HG02798 (cell line): ENCODE data around the gene TNRC6C.
A peak's percentile ranks its signal among the peaks of the same experiment; 100 is the strongest.

Experiments
- ATAC-seq: cut with Tn5 transposase; IDR thresholded peaks from one replicate; pipeline ENCODE4 v1.9.1; 2021; ENCODE audit warnings: mild to moderate bottlenecking; ENCODE audit not compliant: unreplicated experiment, poor library complexity

Gene TNRC6C

DNA sequence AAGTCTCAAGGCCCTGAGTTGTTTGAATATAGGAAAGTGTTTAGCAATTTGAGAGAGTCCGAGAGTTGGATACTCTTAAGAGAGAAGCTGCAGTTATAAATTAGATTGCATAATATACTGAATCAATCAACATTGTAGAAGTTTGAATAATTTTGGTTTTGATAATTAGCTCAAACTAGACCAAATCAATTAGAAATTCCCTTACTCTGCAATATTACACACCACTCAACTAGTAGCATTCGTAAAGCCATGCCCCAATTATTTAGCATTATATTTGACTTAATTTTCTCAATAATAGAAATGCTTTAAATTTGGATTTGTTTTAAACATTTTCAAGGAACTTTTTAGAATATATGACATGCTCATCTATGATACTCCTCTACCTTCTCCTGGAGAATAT lies 49.1 kb downstream of the TNRC6C start:
- no peak for ATAC-seq

DNA sequence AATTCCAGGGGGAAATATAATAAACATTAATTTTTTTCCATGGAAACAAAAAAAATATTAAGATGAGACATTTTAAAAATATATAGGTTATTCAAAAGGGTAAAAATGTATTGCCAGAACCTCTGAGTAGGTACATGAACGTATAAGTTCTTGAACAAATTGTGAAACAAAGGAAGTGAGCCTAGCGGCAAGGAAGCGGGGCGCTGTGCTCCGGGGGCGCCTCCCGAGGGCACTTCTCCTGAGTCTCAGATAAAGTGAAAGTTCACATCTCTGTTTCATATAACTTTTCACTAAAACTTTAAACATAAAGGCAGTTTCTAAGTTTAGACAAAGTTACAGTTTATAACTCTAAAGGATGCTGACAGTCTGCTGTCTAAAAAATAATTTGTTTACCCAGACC lies 52.3 kb downstream of the TNRC6C start:
- no peak for ATAC-seq

DNA sequence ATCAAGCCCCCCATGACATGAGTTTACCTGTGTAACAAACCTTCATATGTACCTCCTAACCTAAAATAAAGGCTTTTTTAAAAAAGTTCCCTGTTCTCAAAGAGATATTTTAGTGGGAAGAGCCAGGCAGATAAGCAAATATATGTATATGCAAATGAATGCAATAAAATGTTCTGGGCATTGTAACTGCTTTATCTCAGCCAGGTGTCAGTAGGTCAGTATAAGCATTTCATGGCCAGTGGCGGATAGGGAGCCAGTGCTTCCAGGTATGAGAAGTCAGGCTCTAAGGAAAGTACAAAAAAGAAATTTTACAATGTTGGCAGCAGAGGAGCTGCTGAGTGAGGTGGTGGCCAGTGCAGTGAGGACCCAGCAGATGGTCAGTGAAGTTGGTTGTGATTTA lies 53.9 kb downstream of the TNRC6C start:
- no peak for ATAC-seq

DNA sequence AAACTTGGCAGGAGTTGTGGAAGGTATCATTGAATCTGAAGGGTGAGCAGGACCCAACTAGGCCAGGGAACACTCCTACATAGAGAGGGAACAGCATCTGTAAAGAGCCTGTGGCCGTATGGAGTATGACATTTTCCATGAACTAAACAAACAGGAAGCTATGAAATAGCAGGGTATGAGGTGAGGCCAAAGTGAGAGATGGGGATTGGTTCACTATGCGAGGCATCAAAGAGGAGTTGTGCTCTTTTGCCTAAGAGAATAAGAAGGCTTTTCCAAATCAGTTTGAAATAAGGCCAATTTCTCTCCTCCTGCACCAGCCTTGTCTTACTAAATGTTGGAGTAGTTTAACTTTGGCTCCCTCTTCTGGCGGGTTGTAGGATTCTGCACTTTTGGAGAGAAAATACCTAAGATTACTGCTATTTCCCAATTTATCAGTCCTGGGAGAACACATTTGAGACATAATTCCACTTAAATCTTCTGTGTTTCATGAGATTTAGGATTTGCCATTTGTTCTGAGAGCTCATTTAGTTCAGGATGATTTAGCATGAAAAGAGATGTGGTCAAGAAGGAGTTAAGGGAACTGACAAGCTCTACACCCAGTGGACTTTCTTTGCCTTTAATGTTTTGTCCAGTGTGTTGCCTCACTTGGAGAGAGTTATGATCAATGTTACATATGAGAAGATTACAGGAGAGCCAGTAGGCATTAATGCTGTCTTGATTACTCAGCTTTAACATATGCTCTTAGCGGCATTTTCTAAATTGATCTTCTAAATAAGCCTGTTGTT lies 55.4 kb downstream of the TNRC6C start:
- no peak for ATAC-seq

DNA sequence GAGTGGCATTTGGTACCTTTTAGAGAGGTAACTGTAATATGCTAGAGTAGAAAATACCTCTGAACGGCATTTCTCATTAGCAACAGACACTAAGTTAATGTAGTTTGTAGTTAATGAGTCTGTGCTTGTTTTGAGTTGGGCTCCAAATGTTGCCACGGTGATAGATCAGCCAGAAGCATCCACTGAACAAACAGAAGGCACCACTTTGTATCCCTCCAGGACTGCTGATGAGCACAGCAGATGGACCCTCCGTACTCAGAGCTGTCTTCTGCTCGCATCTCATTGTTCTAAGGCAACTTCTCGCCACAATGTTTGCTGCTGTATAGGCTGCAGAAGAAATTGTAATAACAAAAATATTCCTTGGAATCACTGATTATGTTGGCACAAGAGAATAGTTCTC lies 56.1 kb downstream of the TNRC6C start:
- ATAC-seq: no peak

DNA sequence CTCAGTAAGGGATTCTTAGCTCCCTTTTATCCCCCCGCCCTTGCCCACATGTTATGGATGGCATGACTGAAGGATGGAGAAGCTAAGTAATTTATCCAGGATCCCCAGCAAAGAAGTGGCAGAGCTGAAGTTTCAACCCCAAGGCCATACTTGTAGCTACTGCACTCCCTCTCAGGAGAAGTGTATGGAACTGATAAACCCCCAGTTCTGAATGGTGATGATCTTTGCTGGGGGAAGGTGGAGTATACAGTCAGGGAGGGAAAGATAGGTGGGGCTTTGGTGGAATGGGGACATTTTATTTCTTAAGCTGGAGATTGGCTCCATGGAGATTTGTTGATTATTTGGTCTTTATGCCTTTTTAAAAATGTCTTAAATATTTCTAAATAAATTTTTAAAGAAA lies 58.3 kb downstream of the TNRC6C start:
- no peak for ATAC-seq

DNA sequence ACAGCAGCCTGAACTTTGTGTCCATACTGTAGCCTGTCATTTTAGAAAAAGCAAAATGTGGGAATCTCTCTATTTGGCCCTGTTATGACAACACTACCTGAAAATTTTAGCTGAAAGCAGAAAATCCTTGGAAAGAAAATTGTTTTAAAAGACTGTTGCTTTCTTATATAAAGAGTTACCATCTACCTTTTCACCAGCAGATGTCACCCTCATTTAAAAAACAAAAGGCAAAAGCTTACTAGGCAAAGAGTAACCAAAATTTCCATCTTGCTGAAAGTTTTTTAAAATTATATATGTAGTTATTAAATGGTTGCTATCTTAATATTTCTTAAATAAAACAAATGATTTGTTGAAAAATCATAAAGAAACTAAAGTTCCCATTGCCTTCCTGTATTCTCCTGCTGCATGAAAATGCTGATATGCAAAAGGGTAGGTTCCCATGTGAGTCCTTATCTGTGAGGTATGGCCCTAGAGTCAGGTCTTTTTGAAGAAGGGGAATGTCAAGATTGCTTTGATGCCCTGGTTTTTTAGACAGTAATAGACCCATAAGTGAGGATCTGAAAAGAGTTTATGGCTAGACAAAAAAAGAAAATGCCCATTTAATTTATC lies 61.0 kb downstream of the TNRC6C start:
- no peak for ATAC-seq

DNA sequence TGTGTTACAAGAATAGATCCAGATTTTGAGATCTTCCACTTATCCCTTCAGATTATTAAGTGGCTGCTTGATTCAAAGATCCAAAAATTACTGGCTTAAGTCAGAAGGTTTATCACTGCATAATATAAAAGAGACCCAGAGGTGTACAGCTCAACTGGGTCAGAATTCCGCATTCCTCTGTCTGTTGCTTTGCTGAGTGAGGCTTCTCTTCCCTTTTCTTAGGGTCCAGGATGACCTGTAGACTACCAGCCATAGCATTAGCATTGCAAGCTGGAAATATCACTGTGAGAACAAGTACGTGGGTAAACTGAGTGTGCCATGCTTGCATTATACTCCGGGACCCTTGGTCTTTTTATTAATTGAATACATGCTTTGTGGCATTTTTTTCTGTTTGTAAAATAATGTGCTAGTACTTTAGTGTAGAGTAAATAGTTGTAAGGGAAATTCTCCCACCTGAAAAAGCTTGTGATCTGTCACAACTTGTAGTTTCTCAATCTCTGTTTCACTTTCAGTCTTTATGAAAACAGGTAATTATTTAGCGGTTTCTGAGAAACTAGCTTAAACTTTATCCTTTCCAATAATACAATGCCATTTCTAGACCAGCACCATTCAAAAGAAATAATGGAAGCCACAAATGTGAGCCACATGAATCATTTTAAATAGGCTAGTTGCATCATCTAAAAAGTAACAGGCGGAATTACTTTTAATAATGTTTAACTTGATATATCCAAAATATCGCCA lies 61.6 kb downstream of the TNRC6C start:
- peak; percentile 52 for ATAC-seq

DNA sequence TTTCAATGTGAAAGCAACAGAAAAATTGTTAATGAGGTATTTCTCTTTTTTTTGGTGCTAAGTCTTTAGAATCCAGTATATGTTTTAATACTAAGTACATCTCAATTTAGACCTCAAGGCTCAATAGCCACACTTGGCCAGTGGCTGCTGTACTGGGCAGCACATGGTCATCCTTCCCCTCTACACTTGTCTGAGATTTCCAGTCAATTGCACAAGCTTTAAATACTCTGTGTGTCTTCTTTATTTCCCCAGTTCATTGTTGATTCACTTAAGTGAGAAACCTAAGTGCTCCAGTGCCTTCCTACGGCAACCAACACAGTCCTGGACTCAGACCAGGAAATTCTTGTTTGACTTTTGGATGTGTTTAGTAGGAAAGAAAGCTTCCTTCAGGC lies 62.2 kb downstream of the TNRC6C start:
- no peak for ATAC-seq

DNA sequence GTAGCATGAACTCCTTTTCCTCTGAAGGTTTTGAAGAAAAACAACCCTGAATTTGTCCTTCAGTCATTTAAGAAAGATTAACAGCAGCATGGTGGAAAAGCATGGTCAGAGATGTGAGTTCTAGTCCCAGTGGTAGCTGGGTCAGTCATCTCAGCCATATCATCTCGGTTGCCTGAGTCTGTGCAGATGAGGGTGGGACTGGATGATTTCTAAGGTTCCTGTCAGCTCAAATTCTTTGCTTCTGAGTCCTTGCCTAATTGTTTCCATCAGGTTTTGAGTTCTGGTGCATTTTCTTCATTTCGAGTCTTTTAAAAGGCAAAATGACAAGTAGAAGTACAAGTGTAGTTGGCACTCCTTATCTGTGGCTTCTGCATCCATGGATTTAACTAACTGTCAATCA lies 63.9 kb downstream of the TNRC6C start:
- no peak for ATAC-seq

DNA sequence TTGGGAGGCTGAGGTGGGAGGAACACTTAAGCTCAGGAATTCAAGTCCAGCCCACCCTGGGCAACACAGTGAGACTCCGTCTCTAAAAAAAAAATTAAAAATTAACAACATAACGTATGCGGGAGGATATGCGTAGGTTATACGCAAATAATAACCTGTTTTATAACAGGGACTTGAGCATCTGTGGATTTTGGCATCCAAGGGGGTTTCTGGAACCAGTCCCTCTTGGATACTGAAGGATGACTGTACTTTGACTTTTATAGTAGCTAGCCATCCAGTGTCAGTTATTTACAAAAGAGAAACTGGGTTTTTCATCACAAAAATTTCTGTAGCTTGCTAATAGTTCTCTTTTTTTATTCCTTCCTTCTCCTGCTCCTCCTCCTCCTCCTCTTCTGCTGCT lies 64.5 kb downstream of the TNRC6C start:
- ATAC-seq: no peak

DNA sequence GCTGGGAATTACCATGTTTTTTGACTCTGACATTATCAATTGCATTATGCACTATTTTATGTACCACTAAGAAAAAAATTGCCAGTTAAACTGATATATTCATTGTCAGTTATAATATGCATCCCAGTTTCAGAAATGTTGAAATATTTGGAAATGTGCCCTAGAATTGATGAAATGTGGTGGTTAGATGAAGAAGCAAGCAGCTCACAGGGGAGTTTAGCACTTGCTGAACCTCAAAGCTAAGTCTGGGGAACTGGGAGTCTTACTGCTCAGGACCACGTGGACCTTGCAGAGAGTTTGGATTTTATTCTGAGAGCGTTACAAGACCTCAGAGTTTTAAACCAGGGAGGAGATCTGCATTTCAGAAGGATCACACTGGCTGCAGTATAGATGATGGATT lies 67.9 kb downstream of the TNRC6C start:
- ATAC-seq: no peak

DNA sequence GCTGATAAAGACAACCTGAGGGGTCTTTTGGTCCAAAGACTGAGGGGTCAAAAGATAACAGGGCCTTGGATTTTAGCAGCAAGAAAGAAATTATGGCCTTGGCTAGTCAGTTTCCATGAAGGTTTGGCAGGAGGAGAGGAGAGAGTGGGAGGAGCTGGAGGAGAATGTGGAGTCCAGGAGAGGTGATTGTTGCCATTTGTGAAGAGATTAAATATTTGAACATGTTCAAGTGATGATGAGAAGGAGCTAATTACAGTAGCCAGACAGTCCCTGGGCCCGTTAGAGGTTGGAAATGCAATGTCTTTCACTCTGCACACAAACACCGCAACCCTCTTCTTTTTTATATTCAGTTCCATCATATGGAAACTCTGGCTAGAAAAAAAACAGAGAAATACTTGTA lies 68.6 kb downstream of the TNRC6C start:
- no peak for ATAC-seq

DNA sequence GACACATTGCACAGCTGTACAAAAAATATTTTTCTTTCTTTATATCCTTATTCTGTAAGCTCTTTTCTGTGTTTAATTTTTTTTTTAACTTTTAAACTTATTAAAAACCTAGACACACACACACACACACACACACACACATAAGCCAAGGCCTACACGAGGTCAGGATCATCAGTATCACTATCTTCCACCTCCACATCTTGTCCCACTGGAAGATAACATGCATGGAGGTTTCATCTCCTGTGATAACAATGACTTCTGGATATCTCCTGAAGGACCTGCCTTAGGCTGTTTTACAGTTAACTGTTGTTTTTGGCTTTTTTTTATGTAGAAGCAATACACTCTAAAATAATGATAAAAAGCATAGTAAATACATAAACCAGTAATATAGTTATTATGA lies 71.2 kb downstream of the TNRC6C start:
- ATAC-seq: no peak

DNA sequence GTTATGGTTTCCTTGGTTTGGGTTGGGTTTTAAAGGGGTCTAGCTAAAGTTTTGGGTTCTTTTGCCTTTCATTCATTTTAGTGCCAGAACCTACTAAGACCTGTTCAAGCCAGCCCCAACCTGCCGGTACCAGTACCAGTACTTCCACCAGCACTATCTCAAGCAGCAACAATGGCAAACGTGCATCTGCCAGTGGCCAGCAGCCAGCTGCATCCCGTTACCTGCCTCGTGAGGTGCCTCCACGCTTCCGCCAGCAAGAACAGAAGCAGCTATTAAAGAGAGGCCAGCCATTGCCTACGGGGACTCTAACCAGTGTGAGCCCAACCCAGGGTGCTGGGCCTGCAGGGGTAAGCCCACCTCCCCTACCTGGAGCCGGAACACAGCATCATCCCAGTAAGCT lies 72.9 kb downstream of the TNRC6C start:
- no peak for ATAC-seq

DNA sequence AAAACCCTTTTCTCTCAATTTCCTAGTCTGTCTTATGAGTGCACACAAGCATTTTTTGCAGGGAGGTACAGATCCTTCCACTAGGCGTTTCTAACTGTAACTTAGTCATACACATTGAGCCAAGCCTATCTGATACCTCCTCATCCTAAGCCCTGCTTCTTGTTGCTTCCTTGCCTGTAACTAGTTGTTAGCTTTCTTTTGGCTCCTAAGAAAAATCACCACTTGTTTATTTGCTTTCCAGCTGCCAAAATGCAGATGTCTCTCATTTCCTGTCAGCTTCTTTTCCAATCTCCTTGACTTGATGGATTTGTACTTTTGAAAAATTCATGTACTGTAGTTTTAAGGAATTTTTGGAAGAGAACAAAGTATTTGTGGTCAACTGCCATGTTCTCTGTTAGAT lies 73.7 kb downstream of the TNRC6C start:
- no peak for ATAC-seq

DNA sequence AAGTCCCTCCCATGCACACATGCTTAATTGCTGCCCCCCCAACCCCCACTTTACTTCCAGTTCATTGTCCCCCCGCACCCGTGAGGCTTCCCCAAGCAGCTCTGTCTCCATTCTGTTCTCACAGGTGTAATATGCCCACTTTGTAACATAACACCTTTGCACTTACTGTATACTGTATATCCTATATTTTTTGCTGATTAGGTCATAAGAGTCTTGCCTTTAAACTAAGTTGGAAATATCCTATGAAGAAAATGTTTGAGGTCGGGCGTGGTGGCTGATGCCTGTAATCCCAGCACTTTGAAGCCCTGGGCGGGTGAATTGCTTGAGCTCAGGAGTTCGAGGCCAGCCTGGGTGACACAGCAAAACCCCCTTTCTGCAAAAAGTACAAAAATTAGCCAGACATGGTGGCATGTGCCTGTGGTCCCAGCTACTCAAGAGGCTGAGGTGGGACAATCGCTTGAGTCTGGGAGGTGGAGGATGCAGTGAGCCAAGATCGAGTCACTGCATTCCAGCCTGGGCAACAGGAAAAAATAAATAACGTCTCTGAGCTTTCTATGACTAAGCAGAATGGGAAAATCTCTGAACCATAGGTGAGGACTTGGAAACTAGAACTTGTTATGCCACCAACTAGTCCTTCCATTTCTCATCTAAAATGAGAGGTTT lies 76.1 kb downstream of the TNRC6C start:
- no peak for ATAC-seq

DNA sequence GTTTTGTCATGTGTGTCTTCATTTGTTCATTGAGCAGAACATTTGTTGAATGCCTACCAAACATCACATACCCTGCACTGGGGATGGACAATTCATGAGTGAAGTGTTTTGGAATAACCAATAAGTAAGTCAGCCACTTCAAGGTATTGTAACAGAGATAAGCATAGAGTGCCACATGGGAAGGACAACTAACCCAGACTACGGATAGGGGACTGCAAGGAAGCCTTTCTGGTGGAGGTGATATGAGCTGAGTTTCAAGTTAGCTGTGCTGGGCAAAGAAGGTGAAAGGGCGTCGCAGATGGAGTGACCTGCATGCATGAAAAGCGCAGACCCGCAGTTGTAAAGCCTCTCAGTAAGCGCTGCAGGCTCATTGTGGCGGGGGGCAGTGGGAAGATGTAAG lies 78.8 kb downstream of the TNRC6C start:
- no peak for ATAC-seq

DNA sequence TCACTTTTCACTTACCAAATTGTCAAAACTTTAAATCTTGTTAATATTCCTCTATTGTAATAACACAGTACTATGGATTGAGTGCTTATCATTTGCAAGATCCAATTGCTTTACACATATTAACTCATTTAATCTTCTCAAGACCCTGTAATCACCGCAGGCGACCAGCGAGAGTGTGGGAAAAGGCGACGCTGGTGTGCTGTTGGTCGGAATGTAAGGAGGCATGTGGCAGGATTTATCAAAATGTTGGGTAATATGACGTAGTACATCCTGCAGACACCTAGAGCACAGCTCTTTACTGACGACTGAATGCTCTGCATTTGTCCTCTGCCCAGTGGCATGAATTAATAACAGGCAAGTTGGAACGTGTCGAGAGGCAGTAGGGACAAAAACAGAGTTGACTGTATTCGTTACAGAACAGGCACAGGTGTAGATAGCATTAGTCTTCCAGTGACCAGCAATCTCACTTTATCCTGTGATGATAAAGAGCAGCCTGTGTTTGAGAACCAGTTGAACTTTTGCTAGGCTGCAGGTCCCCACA lies 80.3 kb downstream of the TNRC6C start:
- no peak for ATAC-seq

DNA sequence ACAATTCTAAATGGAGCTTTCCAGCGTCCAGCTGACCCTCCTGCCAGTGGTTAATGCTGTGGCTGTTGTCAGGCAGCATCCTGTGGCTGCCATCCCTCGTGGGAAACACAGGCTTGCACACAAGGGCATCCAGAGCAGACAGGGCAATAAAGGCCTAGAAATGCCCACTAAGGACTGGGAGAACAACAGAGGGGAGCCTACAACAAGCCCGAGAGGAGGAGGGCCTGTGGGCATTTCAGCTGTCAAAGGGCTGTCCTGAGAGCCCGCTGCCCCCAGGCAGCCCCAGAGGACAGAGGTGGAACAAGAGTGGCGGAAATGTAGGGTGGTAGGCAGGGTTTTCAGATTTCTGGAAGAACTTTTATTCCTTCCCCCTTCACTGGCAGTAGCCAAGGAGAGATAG lies 81.1 kb downstream of the TNRC6C start:
- no peak for ATAC-seq
